Esophagus muscularis mucosa (tissue), 3 donors: ENCODE results near the gene SH3PXD2A.

Source experiments
- POLR2AphosphoS5 ChIP-seq, 2 donors: sonication (generic); formaldehyde crosslinking; IDR thresholded peaks; one replicate each; pipeline ENCODE4 v1.6.1; 2017; ENCODE audit warnings: antibody characterized with exemption in 2 of 2
- TF ChIP-seq, protein P1 (sequence below), 3 experiments: fragments of 200-600 bp in 2 of 3; fragments of 450-650 bp in 1 of 3; sonication (generic) in 2 of 3; IDR thresholded peaks; one replicate each; pipeline ENCODE4 v1.5.1; 2017 to 2019; ENCODE audit warnings: antibody characterized with exemption in 3 of 3, mild to moderate bottlenecking in 2 of 3, moderate library complexity in 1 of 3

DNA sequence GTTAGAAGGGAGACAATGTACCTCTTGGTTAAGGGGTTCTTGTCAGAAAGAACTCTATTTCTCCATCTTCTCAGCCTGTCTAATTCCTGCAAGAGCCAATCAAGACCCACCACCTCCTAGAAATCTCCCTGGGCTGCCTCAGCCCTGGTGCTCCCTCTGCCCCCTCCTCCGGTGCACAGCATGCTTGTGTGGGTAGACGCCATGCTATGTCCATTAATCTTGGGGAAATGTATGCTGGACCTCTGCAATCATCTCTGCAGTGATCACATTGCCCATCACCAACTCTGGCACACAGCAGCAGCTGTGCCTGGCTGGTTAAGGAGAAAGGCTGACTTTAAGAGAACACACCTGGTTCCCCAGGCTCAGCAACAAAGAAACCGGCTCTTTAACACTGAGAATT is 37.3 kb downstream of the SH3PXD2A start:
- TF ChIP-seq, protein P1, sequence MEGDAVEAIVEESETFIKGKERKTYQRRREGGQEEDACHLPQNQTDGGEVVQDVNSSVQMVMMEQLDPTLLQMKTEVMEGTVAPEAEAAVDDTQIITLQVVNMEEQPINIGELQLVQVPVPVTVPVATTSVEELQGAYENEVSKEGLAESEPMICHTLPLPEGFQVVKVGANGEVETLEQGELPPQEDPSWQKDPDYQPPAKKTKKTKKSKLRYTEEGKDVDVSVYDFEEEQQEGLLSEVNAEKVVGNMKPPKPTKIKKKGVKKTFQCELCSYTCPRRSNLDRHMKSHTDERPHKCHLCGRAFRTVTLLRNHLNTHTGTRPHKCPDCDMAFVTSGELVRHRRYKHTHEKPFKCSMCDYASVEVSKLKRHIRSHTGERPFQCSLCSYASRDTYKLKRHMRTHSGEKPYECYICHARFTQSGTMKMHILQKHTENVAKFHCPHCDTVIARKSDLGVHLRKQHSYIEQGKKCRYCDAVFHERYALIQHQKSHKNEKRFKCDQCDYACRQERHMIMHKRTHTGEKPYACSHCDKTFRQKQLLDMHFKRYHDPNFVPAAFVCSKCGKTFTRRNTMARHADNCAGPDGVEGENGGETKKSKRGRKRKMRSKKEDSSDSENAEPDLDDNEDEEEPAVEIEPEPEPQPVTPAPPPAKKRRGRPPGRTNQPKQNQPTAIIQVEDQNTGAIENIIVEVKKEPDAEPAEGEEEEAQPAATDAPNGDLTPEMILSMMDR (IDR thresholded peaks at IDR 0.05), result no peak
- no peak for TF ChIP-seq POLR2AphosphoS5 (IDR thresholded peaks at IDR 0.05)
